Stimulated activated CD4-positive, alpha-beta T cell treated with anti-CD3 and anti-CD28 coated beads, Interleukin-2, amount 100 ng/mL, for 24 hours (primary cell): ENCODE results near the gene FLAD1.
A peak's percentile ranks its signal among the peaks of the same experiment; 100 is the strongest.

Experiments
- DNase-seq, 2 donors: peaks; one replicate each; pipeline ENCODE4 v3.0.0-alpha.2; 2020

FLAD1 gene

DNA sequence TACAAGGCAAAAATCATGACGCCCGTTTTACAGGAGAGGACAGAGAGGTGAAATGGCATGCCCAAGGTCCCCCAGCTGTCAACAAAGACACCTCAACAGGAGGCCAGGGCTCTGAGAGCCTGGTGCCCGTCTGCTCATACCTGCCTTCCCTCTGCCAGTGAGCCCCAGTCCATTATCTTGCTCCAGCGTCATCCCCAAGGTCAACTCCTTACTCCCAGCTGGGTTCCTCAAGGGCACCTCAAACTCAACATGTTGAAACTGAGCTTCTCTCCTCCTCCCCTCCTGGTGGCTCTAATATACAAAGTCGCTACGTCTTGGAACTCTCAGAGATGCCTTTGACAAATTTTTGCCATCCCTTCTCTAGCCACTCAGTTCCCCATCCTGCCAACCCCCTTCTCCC lies 30.5 kb upstream of the FLAD1 start:
- DNase-seq: no peak

DNA sequence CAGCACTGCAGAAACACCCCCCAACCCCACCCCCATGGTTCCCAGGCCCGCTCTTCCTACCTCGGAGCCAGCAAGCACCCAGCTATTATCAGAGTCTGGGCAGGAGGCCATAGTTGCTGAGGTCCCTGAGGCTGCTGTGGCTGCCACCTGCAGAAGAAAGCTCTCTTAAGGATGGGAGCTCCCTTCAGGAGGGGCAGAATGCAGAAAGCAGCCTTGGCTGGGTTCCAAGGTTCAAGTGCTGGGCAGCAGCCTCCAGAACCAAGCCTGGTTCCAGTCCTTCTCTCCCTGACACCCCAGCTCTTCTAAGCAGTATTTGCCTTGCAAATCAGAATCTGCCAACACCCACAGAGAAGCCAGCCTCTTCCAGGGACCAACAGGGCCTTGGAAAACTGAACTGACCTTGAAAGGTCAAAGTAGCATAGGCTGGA lies 29.5 kb upstream of the FLAD1 start:
- DNase-seq: no peak

DNA sequence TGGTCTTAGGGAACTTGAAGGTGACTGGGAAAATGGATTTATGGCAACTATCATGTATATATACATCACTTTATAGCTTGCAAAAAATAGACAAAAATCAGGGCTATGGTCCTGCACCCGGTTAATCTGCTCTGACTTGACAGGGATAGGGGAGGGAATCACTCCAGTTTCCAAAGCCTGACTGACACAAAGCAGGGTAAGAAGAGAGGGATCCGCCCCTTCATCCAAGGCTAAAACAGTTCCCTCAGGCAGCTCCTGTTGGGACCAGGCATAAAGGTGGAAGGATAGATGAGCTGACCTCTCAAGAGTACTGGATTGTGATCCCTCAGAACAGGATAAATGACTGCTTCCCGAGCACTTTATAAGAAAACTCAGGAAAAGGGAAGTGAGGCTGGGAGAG lies 28.6 kb upstream of the FLAD1 start:
- no peak for DNase-seq

DNA sequence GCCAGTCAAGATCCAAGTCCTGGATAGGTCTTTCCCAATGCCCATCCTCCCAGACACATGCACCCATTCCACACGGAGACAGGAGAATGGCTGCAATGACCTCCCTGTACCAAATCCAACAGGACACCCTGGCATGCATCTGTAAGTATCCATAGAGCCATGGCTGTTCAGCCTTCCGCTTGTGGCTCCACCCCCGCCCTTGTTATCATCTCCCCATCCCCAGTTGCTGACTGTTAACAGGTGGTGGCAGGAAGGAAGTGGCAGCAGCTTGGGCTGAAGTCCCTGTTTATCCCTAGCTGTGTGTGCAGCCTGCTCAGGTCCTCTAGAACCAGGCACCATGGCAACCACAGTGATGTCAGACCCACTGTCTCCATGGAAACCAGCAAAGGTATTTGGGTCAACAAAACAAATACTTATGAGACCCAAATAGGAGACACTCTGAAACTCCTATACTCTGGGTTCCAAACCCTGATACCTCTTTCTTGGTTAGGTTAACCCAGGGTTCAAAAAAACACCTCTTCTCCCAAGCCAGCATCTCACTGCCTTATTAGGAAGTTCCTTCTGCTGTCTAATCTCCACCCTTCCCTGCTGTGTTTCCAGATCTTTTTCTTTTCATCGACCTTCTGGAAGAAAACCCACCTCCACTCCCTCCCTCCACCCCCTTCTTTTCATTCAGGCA lies 28.0 kb upstream of the FLAD1 start:
- DNase-seq: peak; percentile 73 to 81

DNA sequence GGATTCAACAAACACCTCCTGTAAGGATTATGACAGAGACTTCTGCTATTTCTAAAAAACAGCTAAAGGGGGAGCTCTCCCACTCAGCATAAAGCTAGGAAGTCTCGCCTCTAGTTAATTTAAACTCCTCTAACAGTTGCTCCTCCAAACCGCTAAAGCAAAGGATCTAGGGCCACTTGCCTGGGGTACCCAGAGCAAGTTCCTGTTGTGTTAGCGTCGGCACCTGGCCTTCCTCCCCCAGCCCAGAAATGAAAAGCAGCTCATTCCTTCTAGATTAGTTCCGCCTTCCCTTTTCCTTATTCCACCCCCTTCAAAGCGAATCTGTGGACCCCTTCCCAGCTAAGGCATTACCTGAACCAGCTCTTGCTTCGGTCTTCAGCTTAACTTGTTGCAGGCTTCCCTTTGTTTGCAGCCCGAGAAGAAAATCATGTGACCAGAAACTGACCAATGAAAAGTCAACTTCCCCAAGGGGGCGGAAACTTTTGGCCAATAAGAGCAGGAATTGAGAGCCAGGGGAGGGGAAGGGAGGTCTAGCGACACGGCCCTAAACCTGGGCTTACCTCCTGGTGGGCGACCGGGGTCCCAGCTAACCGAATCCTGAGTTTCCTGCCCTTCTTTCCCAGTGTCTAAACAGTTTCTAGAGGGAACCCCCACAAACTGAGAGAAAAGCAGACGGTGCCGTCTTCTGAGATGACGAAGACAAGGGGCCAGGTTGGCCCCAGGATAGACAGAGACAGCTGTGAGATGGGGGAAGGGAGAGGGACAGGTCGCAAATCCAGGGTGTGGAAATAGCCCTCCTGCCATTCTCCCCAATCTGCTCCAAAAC lies 27.2 kb upstream of the FLAD1 start, which contains the start of gene PBXIP1:
Gene PBXIP1 (minus strand): TSS at position 382 of the 826 bp plus-strand sequence. CDS start 2,378 bp downstream, outside the sequence.
- DNase-seq: peak; percentile 72 to 82

DNA sequence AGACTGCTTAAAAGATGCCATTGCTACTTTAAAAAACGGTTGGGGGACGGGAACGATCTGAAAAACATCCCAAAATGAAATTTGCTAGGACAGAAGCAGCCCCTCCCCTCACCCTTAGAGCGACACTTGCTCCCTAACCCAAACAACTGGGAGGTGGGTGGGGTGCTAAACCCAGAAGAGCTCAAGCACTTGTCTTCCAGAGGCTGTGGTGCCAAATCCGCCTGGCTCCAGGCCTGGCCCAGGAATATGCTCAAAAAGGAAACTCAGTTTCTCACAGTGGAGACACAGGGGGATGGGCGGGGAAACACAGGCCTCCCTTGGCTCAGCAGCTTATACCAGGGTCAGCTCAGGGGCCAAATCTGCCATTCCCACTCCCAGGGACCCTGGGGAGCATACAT lies 26.6 kb upstream of the FLAD1 start:
- DNase-seq: no peak

DNA sequence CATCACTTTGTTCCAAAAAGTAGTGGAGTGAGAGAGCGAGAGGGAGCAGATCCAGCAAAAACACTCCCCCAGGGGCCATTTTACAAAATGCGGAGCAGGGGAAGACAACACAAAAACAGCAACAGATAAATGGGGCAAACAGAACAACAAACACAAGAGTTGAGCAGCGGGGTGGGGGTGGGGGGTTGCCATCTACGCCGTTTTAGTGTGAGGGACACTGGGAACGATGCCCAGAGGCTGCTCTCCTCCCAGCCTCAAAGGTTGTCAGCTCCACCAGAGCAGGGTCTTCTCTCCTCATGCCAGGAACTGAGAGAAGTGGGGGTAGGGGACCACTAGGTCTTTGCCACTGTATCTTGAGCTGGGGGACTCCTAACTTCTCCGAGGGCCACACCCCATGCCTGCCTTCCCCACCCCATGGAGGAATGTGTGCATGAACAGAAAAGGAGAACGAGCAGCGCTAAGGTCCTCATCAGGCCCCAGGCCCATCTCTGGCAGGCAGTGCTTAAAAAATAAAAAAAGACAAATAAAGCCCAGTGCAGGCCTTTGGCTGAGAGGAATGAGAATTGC lies 26.0 kb upstream of the FLAD1 start:
- DNase-seq: no peak

DNA sequence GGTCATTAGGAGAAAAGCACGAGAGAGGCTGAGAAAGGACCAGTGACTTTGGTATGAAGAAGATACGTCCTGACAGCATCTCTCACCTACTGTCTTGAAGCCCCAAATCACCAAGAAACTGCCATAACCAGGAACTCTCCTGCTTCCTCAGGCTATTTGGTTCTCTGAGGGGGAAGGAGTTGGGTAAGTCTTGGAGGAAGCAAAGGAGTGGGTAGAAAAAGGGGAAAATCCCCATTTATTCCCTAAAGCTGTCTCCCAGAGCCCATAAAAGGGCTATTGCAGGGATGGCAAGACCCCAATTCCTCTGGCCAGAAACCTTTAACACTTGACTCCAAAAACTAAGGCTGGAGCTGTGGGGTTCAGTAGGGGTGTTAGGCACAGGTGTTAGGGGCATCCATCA lies 25.1 kb upstream of the FLAD1 start:
- DNase-seq: no peak

DNA sequence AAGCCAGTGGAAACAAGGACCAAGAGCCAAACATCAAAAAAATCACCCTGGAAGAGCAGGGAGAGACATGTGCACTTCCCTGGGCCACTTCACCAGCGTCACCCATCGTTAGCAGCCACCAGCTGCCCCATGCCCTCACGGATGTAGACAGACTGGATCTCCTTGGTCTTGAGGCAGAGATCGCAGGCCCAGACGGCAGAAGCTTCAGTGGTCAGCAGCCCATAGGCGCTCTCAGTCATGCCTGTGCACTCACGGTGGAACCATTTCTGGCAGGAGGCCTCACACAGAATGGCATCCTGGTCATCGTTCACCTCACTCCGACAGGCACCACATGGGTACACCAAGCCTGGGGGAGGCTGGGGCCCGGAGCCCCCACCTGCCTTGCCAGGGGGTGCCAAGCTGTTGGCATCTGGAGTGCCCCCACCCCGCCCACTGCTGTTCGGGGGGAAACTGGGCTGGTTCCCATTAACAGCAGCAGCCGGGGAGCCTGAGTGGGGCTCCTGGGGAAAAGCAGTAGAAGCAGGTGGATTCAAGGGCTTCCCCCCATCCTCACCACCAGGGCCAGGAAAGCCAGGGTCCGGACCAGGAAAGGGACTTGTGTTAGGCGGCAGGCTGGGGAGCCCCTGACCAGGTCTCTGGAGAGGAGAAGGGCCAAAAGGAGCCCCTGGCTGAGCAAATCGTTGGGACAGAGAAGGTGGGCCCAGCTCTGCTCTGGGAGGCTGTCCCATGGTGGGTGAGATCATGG lies 24.3 kb upstream of the FLAD1 start:
- DNase-seq: no peak

DNA sequence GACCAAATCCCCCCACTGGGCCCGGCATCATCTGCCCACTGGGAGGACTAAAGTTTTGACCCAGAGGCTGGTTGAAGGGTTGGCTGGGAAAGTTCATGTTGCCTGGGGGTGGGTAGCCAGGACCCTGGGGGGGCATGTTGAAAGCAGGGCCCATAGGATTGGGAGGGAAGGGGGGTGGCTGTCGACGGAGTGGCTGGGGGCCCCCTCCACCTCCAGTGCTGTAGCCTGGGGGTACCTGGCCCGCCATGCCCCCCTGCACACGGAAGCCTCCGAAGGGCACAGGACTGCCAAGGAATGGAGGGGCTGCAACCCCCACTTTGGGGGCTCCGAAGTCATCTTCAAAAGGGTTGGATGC lies 23.7 kb upstream of the FLAD1 start:
- no peak for DNase-seq

DNA sequence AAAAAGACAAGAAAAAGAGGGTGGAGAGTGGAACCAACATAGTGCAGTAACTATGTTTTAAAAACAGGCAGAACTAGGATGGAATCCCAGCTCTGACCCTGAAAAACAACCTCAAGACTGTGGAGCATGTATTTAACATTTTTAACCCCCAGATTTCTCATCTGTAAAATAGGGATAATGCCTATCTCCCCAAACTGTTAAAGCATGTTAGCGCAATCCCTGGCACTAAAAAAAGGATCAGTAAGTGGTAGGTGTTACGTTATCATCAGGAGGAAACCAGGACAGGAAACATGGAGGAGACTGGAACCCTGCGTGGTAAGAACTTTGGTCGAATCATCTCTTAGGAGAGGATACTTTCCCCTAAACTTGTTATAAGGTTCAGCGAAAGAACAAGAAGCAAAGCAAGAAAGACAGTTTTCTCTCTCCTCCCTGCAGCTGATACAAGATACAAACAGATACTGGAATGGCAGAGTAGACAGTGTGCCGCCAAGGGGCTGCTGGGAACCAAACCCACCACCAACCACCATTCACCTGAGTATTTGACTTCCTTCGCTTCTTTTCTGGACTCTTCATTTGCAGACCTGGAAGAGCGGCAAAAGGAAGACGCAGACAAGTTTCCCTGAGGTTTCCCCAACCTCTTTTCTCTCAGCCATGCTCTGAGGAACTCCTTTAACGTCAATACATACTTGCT lies 22.6 kb upstream of the FLAD1 start:
- DNase-seq: no peak

DNA sequence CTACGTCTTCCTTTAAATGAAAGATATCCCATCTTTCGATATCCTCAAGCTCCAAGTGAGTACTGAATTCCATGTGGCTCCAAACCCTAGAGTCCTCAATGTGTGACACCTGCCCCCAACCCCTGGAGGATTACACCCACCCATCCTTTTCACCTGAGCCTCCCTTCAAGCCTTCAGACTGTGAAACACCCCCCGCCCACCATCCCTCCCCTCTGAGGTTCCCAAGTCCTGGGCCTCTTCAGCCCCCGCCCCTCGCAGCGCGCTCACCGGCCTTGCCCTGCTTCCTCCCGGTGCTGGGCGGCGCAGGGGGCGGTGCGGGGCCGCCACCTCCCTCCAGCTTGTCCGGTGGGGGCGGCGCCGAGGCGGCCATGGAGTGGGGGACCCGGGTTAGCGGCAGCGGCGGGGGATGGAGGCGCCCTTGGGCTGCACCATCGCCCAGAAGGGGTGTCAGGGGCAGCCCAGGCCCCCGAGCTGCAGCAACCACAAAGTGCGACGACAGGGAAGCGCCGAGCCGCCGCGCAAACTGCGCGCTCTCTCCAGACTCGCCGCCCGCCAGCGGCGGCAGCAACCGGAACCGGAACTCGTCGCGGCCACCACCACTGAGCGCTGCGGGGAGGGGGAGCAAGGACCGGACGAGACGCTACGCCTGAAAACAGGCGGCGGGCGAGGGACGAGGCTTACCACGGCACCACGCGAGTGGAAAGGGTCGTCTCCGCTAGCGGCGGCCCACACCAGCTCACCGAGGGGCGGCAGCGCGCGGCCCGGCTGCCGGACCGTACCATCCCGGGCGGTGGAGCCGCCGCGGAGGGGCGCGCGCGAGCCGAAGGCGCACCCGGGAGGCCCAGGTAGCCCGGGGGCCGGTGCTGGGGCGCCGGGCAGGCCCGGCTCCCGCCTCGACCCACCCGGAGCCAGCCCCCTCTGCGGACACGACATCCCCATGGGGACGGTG lies 21.7 kb upstream of the FLAD1 start, which contains the start of gene PYGO2:
Gene PYGO2 (minus strand): TSS at position 576 of the 949 bp plus-strand sequence. CDS start 206 bp downstream, at position 370.
- DNase-seq: peak; percentile 84 to 89

DNA sequence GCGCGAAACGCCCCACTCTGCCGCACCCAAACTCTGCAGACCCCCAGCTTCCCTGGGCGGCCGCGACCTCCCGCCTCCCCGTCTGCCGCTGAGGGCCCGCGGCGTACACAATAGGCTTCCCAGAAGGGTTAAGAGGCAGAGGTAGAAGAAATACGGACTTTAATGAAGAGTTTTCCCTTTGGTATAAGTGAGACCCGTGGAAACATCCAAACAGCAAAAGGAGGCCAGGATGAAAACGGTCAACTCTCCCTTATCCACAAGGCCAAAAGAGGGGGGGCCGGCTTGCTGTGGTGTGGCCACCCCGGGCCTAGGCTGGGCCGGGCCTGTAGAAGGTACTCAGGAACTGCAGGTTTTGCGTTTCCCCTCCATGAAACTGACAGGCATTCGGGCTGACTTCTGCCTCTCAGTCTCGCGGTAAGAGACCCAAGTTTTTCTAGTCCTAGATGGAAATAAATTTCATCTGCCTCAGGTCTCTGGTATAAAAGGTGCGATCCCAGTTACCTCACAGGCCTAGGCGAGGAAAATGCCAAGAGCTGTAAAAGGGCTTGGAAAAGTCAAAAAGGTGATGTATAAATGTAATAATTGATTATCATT lies 20.9 kb upstream of the FLAD1 start:
- DNase-seq: no peak

DNA sequence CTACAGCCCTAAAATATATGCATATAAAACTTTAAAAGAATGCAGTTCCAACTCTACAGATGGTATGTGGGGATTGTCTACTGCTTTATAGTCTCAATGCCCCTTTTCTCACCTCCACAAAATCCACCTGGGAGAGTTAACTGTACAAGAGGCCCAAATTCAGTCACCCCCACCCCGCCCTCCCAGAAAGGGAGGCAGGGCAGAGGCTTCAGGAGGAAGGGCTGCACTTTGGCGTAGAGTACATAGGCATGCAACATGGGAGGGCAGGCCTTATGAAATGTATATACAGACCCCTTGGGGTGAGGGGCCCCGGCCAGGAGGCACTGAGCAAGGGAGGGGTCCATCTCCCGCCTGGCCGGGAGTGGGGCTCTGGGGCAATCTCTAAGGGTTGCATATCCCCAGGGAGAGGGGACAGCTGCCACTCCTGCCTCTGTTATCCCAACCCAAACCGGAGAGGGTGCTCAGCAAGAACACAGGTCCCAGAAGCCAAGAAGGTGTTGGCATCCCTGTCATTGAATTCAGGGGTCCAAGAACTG lies 20.3 kb upstream of the FLAD1 start:
- DNase-seq: no peak

DNA sequence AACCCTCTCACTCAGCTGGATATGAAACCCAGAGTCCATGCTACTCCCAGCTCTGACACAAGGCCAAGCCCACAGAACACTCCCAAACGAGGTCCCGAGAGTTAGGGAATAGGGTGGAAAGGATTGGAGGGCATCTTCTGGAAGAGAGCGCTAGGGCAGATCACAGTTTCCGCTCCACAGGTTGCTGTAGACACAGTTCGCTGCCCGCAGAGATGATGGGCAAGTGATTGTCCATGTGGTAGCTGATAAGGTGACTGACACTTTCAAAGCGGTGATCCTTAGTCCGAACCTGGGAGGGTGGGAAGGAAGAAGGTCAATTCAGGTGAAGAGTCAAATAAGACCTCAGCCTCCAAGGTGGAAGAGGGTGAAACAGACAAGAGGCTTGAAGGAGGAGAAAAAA lies 19.5 kb upstream of the FLAD1 start:
- no peak for DNase-seq

DNA sequence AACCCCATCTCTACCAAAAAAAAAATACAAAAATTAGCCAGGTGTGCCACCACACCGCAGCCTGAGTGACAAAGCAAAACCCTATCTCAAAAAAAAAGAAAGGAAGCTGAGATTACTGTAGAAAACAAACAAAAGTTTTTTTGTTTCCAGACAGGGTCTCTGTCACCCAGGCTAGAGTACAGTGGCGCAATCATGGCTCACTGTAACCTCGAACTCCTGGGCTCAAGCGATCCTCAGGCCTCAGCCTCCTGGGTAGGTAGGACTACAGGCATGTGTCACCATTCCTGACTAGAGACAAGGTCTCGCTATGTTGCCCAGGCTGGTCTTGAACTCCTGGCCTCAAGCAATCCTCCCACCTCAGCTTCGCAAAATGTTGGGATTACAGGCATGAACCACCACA lies 18.8 kb upstream of the FLAD1 start:
- DNase-seq: no peak

DNA sequence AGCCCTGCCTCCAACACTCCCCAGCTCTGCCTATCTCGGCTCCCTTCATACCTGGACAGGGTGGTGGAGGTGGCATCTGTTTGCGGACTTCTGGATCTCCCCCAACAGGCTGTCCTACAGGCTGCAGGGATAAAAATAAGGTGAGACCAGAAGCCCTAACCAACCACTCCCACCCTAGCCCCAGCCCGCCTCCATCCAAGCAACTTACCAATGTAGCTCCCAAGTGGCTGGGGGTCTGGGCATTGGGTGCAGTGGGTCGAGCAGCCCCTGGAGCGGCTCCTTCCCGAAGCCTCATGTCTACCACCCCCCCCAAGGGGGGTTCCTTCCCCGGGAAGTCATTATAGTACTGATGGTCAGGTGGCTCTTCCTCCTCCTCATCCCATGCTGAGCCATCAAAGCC lies 17.0 kb upstream of the FLAD1 start:
- no peak for DNase-seq

DNA sequence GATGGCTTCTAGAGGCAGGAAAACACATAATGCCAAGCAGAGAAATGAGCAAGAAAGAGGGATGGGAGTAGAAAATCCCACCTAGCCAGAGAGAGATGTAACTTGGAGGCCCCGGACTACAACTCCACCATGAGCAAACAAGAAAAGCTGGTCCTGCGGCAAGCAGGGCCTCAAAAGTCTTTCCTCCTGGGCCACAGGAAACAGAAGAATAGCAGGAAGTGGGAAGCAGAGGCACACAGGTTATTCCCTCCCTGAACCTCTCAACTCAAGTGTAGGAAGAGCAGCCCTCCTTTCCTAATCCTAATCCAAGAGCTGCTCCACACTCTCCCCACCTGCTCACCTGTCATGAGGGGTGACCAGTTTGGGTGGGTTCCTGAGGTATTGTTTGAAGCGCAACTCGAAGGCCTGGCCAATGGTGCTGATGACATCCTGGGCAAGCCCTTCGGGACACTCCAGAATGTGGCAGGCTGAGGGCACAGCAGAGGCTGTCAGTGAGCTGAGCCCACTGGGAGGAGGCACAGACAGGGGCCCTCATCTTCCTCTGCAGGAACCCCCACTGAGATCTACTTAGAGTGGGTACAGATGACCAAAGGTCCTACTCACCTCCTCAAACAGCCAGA lies 15.7 kb upstream of the FLAD1 start:
- DNase-seq: no peak

DNA sequence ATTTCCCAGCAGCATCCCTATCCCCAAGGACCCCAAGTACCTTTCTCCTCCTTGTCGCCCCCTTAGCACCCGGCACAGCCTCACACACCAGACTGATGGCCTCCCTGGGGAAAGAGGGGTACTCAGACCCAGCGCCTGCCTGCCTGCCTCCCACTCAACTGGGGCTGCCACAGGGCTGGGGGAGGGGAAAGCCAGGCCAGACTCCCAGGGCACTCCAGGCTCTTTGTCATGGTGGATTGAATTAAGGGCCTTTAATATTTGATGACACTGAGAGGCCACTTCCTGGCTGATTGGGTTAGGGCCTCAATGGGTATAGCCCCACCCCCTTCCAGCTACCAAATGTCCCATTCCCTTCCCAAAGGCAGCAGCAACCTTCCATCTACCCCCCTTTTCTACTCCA lies 14.4 kb upstream of the FLAD1 start:
- DNase-seq: no peak

DNA sequence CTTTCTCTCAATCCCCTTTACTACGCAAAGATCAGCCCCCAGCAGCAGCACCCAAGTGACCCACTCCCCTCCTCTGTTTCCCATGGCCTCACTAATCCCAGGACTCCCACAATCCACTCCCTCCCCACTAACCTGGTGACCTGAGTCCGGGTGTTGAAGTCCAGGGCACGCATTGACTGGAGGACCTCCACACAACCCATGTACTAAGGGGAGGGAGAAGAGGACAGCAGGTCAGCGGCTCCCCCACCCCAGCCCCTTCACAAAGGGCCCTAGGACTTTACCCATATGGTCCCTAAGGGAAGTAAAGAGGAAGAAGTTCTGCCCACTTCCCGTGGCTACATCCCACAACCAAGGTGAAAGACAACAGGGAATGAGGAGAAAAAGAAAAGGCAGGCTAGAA lies 13.9 kb upstream of the FLAD1 start:
- no peak for DNase-seq
